Measurements from ENCODE around the gene GP2. TPM values are rescaled to one million over a fixed set of nuclear protein-coding genes. Genes with fewer than 3 reads are reported as not detected.

GP2 gene
- total and polyA plus RNA-seq, 2 donors (not counting 1 experiment from before 2014, with no cell fraction given): not detected

- no CpG with 5 or more reads among the region's 2 CpGs for WGBS (ENCODE audit: insufficient coverage)
- H3K9ac ChIP-seq (ENCODE audit: low read length): no peak overlapping the region
- POLR2A ChIA-PET: no interaction called here
- H3K4me1 Mint-ChIP-seq: no peaks in the 10 kb centered on the region
- H3K9me3 ChIP-seq (ENCODE audit: control extremely low read depth in 1 of 3, control insufficient read depth in 2 of 3, insufficient read depth in 1 of 3, low read length in 2 of 3): no peaks in the 10 kb centered on the region
- H3K27ac ChIP-seq (ENCODE audit: low read length in 2 of 2): no peak overlapping the region
- ATAC-seq (ENCODE audit: low read depth) (no peak), DNase-seq (no peak)
- TF ChIP-seq EZH2 (IDR thresholded peaks at IDR 0.05; ENCODE audit: borderline replicate concordance, insufficient read depth, low read depth, low read length, poor library complexity, severe bottlenecking): no peak
- TF ChIP-seq CTCF (IDR thresholded peaks at IDR 0.05): no peak
- no peaks in the 10 kb centered on the region for H4K20me1 ChIP-seq (ENCODE audit: control insufficient read depth, insufficient read depth, low read length, poor library complexity, severe bottlenecking)
- no peak overlapping the region for H3K27ac Mint-ChIP-seq
- peaks cover 3% of the 10 kb centered on the region for H3K9me3 Mint-ChIP-seq (ENCODE audit: insufficient read depth)
- no peak overlapping the region for H3K4me2 ChIP-seq (replicated peaks; ENCODE audit: low read depth, low read length, poor library complexity, severe bottlenecking)
- H3K36me3 ChIP-seq (replicated peaks in 1 of 2; ENCODE audit: control extremely low read depth in 1 of 2, control insufficient read depth in 1 of 2, extremely low read depth in 1 of 2, insufficient read depth in 2 of 2, low read length in 1 of 2): no peaks in the 10 kb centered on the region
- no peaks in the 10 kb centered on the region for H3K79me2 ChIP-seq (ENCODE audit: control insufficient read depth, insufficient read depth, low read length)
- H3K4me3 Mint-ChIP-seq: no peak overlapping the region
- CTCF ChIA-PET: no interaction called here
- intact Hi-C loops (cut with micrococcal nuclease): no loop called here
- no peaks in the 10 kb centered on the region for H3K4me1 ChIP-seq (ENCODE audit: control insufficient read depth in 2 of 2, insufficient read depth in 2 of 2, low read length in 2 of 2)
- H3K27me3 ChIP-seq (replicated peaks in 1 of 4; ENCODE audit: control extremely low read depth in 1 of 4, control insufficient read depth in 3 of 4, insufficient read depth in 4 of 4, low read length in 3 of 4): no peaks in the 10 kb centered on the region
- peaks cover 9% of the 10 kb centered on the region for H3K27me3 Mint-ChIP-seq
- H3K4me3 ChIP-seq (ENCODE audit: control extremely low read depth in 1 of 5, extremely low read depth in 1 of 5, insufficient read depth in 1 of 5, low read depth in 2 of 5, low read length in 4 of 5): no peak overlapping the region
- H2AFZ ChIP-seq (ENCODE audit: insufficient read depth, low read depth, low read length, poor library complexity, severe bottlenecking): no peak overlapping the region
Observed at GRCh38 chr16:20311548-20311947, 15.8 kb downstream of the GP2 start.

- Mint-ChIP-seq H3K27me3 (peaks cover 14% of the 10 kb centered on the region), H3K4me3 (no peak overlapping the region), H3K9me3 (ENCODE audit: insufficient read depth) (peaks cover 3% of the 10 kb centered on the region), H3K4me1 (no peaks in the 10 kb centered on the region), H3K27ac (no peak overlapping the region)
- no peaks in the 10 kb centered on the region for H3K4me1 ChIP-seq (ENCODE audit: control insufficient read depth in 2 of 2, insufficient read depth in 2 of 2, low read length in 2 of 2)
- DNase-seq (no peak), ATAC-seq (ENCODE audit: low read depth) (no peak)
- ChIA-PET CTCF (interaction anchor here (2.0 kb wide), 1 partner anchor 10 kb away, joined by 7 read pairs; no protein-coding TSS in a partner anchor), POLR2A (no interaction called here)
- no peak overlapping the region for H3K4me2 ChIP-seq (replicated peaks; ENCODE audit: low read depth, low read length, poor library complexity, severe bottlenecking)
- no peaks in the 10 kb centered on the region for H3K36me3 ChIP-seq (replicated peaks in 1 of 2; ENCODE audit: control extremely low read depth in 1 of 2, control insufficient read depth in 1 of 2, extremely low read depth in 1 of 2, insufficient read depth in 2 of 2, low read length in 1 of 2)
- intact Hi-C loops (cut with micrococcal nuclease): no loop called here
- no peaks in the 10 kb centered on the region for H4K20me1 ChIP-seq (ENCODE audit: control insufficient read depth, insufficient read depth, low read length, poor library complexity, severe bottlenecking)
- H3K9me3 ChIP-seq (ENCODE audit: control extremely low read depth in 1 of 3, control insufficient read depth in 2 of 3, insufficient read depth in 1 of 3, low read length in 2 of 3): no peaks in the 10 kb centered on the region
- no peaks in the 10 kb centered on the region for H3K79me2 ChIP-seq (ENCODE audit: control insufficient read depth, insufficient read depth, low read length)
- TF ChIP-seq CTCF (IDR thresholded peaks at IDR 0.05) (no peak), EZH2 (IDR thresholded peaks at IDR 0.05; ENCODE audit: borderline replicate concordance, insufficient read depth, low read depth, low read length, poor library complexity, severe bottlenecking) (no peak)
- H3K4me3 ChIP-seq (ENCODE audit: control extremely low read depth in 1 of 5, extremely low read depth in 1 of 5, insufficient read depth in 1 of 5, low read depth in 2 of 5, low read length in 4 of 5): no peak overlapping the region
- H3K9ac ChIP-seq (ENCODE audit: low read length): no peak overlapping the region
- H3K27ac ChIP-seq (ENCODE audit: low read length in 2 of 2): no peak overlapping the region
- H3K27me3 ChIP-seq (replicated peaks in 1 of 4; ENCODE audit: control extremely low read depth in 1 of 4, control insufficient read depth in 3 of 4, insufficient read depth in 4 of 4, low read length in 3 of 4): no peaks in the 10 kb centered on the region
- WGBS (ENCODE audit: insufficient coverage): 83% methylated on average over 8 of the region's 11 CpGs
- no peak overlapping the region for H2AFZ ChIP-seq (ENCODE audit: insufficient read depth, low read depth, low read length, poor library complexity, severe bottlenecking)
Observed at GRCh38 chr16:20310421-20311395, 16.6 kb downstream of the GP2 start.
